RWPE1 (cell line): ENCODE measurements around the gene GPC6.

ENCODE experiments used
- CTCF ChIA-PET: fragments of 350-600 bp; sonication (Branson Sonifier 250); formaldehyde crosslinking; extraction: SDS; loops from one replicate; lab custom pipeline; 2021; lab: Yijun Ruan, JAX
- POLR2A ChIA-PET: fragments of 400-600 bp; formaldehyde crosslinking; extraction: SDS; loops from one replicate; lab custom pipeline; 2020; ENCODE audit warnings: antibody characterized with exemption; ENCODE audit not compliant: low non-redundant PET; lab: Yijun Ruan, JAX
- DNase-seq: peaks from one replicate; pipeline ENCODE4 v3.0.0; 2012; ENCODE audit warnings: low spot score
- H3K27ac ChIP-seq: fragments of 450-650 bp; 2 replicates; pipeline ENCODE4 v1.5.1; 2017
- CTCF ChIP-seq: fragments of 450-650 bp; conservative IDR thresholded peaks from 2 replicates; pipeline ENCODE4 v1.5.1; 2017; ENCODE audit warnings: low read depth, mild to moderate bottlenecking

GPC6 gene

GRCh38 chr13:94080527-94080926 is 853.9 kb downstream of the GPC6 start:
- no peak for DNase-seq
- no peak overlapping the region for H3K27ac ChIP-seq
- TF ChIP-seq CTCF = no peak
- ChIA-PET POLR2A (no interaction called here), CTCF (no interaction called here)

GRCh38 chr13:94087100-94087499 is 860.5 kb downstream of the GPC6 start:
- ChIA-PET POLR2A (no interaction called here), CTCF (no interaction called here)
- H3K27ac ChIP-seq = no peak overlapping the region
- no peak for DNase-seq
- TF ChIP-seq CTCF = no peak

- ChIA-PET POLR2A (no interaction called here), CTCF (no interaction called here)
- no peak for DNase-seq
- no peak for TF ChIP-seq CTCF
- H3K27ac ChIP-seq = no peak overlapping the region
Measured at GRCh38 chr13:94088742-94089141, 862.1 kb downstream of the GPC6 start.

GRCh38 chr13:94090773-94091480 is 864.3 kb downstream of the GPC6 start:
- POLR2A ChIA-PET = no interaction called here
- CTCF ChIA-PET = no interaction called here
- H3K27ac ChIP-seq = no peak overlapping the region
- TF ChIP-seq CTCF = no peak
- no peak for DNase-seq

- H3K27ac ChIP-seq = no peak overlapping the region
- POLR2A ChIA-PET = no interaction called here
- CTCF ChIA-PET = interaction anchor here (0.5 to 0.9 kb wide), 3 partner anchors 20 to 200 kb away, joined by 3 to 4 read pairs (median 3); no protein-coding TSS in a partner anchor
- no peak for DNase-seq
- no peak for TF ChIP-seq CTCF
Measured at GRCh38 chr13:94093652-94094315, 867.2 kb downstream of the GPC6 start.

GRCh38 chr13:94109715-94110374 is 883.2 kb downstream of the GPC6 start:
- POLR2A ChIA-PET = no interaction called here
- CTCF ChIA-PET = interaction anchor here (0.6 kb wide), 1 partner anchor 81 kb away, joined by 3 read pairs; no protein-coding TSS in a partner anchor
- no peak for DNase-seq
- no peak overlapping the region for H3K27ac ChIP-seq
- TF ChIP-seq CTCF = no peak
